GM23338 (cell line): ENCODE results near the gene EFCC1. TPM values are rescaled to one million over a fixed set of nuclear protein-coding genes. Genes with fewer than 3 reads are reported as not detected.
"Not testable (repeated sequence)": the region's sequence is repeated elsewhere in the genome, so short reads cannot be mapped to it uniquely, and the experiment has no call there.

Source experiments
- ATAC-seq: fragments of 200-7000 bp; cut with Tn5 transposase; 3 replicates; pipeline ENCODE4 v1.9.1; 2020
- DNase-seq: peaks from one replicate; pipeline ENCODE4 v3.0.0-alpha.2; 2015; ENCODE audit warnings: low spot score
- H2AFZ ChIP-seq: fragments of 200-600 bp; sonication (generic); 2 replicates; pipeline ENCODE4 v1.8.0; 2016; ENCODE audit warnings: antibody characterized with exemption, mild to moderate bottlenecking, moderate library complexity
- H3F3A ChIP-seq: fragments of 200-600 bp; sonication (generic); replicated peaks from 2 replicates; pipeline ENCODE4 v1.8.0; 2017; ENCODE audit warnings: antibody characterized with exemption, mixed run types, low read depth
- H3K27ac ChIP-seq: fragments of 200-600 bp; sonication (generic); 2 replicates; pipeline ENCODE4 v1.6.1; 2016; ENCODE audit warnings: low read depth
- H3K27me3 ChIP-seq: fragments of 200-600 bp; sonication (generic); 2 replicates; pipeline ENCODE4 v1.8.0; 2016; ENCODE audit warnings: mild to moderate bottlenecking, mixed run types, moderate library complexity; ENCODE audit not compliant: insufficient read depth
- H3K36me3 ChIP-seq: fragments of 200-600 bp; sonication (generic); 2 replicates; pipeline ENCODE4 v1.8.0; 2016; ENCODE audit warnings: mild to moderate bottlenecking; ENCODE audit not compliant: insufficient read depth
- H3K4me1 ChIP-seq: fragments of 200-600 bp; sonication (generic); 2 replicates; pipeline ENCODE4 v1.8.0; 2016; ENCODE audit warnings: mild to moderate bottlenecking, moderate library complexity; ENCODE audit not compliant: insufficient read depth
- H3K4me2 ChIP-seq: fragments of 200-600 bp; sonication (generic); 2 replicates; pipeline ENCODE4 v1.7.1; 2017; ENCODE audit warnings: mixed run types
- H3K4me3 ChIP-seq: fragments of 200-600 bp; sonication (generic); 2 replicates; pipeline ENCODE4 v1.6.1; 2016; ENCODE audit warnings: mixed run types
- H3K79me2 ChIP-seq: fragments of 200-600 bp; sonication (generic); replicated peaks from 2 replicates; pipeline ENCODE4 v1.8.0; 2017; ENCODE audit warnings: mild to moderate bottlenecking; ENCODE audit not compliant: insufficient read depth
- H3K9me2 ChIP-seq: fragments of 200-600 bp; sonication (generic); 2 replicates; pipeline ENCODE4 v1.8.0; 2017; ENCODE audit not compliant: insufficient read depth
- H4K20me1 ChIP-seq: fragments of 200-600 bp; sonication (generic); replicated peaks from 2 replicates; pipeline ENCODE4 v1.8.0; 2017; ENCODE audit warnings: mild to moderate bottlenecking; ENCODE audit not compliant: insufficient read depth
- H3K27ac Mint-ChIP-seq: 2 replicates; pipeline ENCODE4 v1.8.0; 2020; ENCODE audit warnings: inconsistent platforms, mild to moderate bottlenecking, moderate library complexity, mixed read lengths
- H3K27me3 Mint-ChIP-seq: 3 replicates; pipeline ENCODE4 v1.8.0; 2022; ENCODE audit warnings: low read depth, mild to moderate bottlenecking, moderate library complexity, mixed read lengths, inconsistent platforms; ENCODE audit not compliant: insufficient read depth, poor library complexity
- H3K36me3 Mint-ChIP-seq: 3 replicates; pipeline ENCODE4 v1.8.0; 2021; ENCODE audit warnings: low read depth, mild to moderate bottlenecking, inconsistent platforms, moderate library complexity, mixed read lengths
- H3K4me1 Mint-ChIP-seq: 3 replicates; pipeline ENCODE4 v1.8.0; 2020; ENCODE audit warnings: mild to moderate bottlenecking, inconsistent platforms, mixed read lengths
- H3K4me3 Mint-ChIP-seq: 3 replicates; pipeline ENCODE4 v1.8.0; 2021; ENCODE audit warnings: moderate library complexity, mild to moderate bottlenecking, inconsistent platforms, mixed read lengths
- H3K9me3 Mint-ChIP-seq: 3 replicates; pipeline ENCODE4 v1.8.0; 2020; ENCODE audit warnings: moderate library complexity, mild to moderate bottlenecking, inconsistent platforms, mixed read lengths
- EZH2 ChIP-seq: fragments of 200-600 bp; sonication (generic); IDR thresholded peaks from one replicate; pipeline ENCODE4 v1.8.0; 2017; ENCODE audit warnings: antibody characterized with exemption, mild to moderate bottlenecking, low read depth; ENCODE audit not compliant: unreplicated experiment
- EZH2phosphoT487 ChIP-seq: fragments of 200-600 bp; sonication (generic); IDR thresholded peaks from one replicate; pipeline ENCODE4 v1.8.1; 2018; ENCODE audit warnings: antibody characterized with exemption; ENCODE audit not compliant: unreplicated experiment
- POLR2AphosphoS5 ChIP-seq: IDR thresholded peaks from 2 replicates; pipeline ENCODE4 v1.6.1; 2016; ENCODE audit warnings: antibody characterized with exemption, low read depth
- ZNF331 ChIP-seq: fragments of 250-450 bp; sonication (Bioruptor Pico); IDR thresholded peaks from 2 replicates; pipeline ENCODE4 v1.5.0; 2020; ENCODE audit warnings: low read depth, mild to moderate bottlenecking, moderate library complexity
- polyA plus RNA-seq: library from polyadenylated mRNA; unstranded; fragments of >200 nt; fragmentation: Nextera tagmentation; extraction: Ambion mirVana; gene quantifications from 2 replicates; pipeline ENCODE4 v1.2.1, GENCODE V29; 2016
- total RNA-seq: library from RNA; depleted of rRNA; stranded (reverse); fragments of >200 nt; shearing (Covaris generic); gene quantifications from 2 replicates; pipeline ENCODE4 v1.2.3, GENCODE V29; 2014
- TF ChIP-seq, protein P1 (sequence below): fragments of 250-450 bp; sonication (Bioruptor Pico); IDR thresholded peaks from 2 replicates; pipeline ENCODE4 v1.5.0; 2020; ENCODE audit warnings: mild to moderate bottlenecking, moderate library complexity
- TF ChIP-seq, protein P2 (sequence below): IDR thresholded peaks from 2 replicates; pipeline ENCODE4 v1.6.1; 2016; ENCODE audit warnings: antibody characterized with exemption

EFCC1 gene
- total and polyA plus RNA-seq, 2 experiments from 2014 or later: not detected

DNA sequence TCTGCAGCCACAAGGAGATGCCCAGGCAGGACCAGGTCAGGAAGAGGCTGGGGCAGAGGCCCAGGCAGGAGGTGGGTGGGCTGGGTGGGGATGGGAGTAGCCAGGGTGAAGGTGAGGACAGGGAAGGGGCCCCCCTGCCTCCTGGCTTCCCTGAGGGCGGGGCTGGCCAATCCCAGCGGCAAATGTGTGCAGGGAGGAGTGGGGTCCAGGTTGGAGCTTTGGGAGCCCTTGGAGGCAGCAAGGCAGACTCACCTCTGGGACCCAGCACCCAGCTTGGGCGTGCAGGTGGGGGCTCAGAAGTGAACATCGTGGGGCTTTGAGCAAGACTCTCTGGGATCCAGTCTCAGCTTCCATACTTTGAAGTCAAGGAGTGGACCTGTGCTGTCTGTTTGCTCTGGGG lies 84.7 kb downstream of the EFCC1 start (continued):
- TF ChIP-seq EZH2phosphoT487 (no peak), EZH2 (no peak)
- TF ChIP-seq, protein P1, sequence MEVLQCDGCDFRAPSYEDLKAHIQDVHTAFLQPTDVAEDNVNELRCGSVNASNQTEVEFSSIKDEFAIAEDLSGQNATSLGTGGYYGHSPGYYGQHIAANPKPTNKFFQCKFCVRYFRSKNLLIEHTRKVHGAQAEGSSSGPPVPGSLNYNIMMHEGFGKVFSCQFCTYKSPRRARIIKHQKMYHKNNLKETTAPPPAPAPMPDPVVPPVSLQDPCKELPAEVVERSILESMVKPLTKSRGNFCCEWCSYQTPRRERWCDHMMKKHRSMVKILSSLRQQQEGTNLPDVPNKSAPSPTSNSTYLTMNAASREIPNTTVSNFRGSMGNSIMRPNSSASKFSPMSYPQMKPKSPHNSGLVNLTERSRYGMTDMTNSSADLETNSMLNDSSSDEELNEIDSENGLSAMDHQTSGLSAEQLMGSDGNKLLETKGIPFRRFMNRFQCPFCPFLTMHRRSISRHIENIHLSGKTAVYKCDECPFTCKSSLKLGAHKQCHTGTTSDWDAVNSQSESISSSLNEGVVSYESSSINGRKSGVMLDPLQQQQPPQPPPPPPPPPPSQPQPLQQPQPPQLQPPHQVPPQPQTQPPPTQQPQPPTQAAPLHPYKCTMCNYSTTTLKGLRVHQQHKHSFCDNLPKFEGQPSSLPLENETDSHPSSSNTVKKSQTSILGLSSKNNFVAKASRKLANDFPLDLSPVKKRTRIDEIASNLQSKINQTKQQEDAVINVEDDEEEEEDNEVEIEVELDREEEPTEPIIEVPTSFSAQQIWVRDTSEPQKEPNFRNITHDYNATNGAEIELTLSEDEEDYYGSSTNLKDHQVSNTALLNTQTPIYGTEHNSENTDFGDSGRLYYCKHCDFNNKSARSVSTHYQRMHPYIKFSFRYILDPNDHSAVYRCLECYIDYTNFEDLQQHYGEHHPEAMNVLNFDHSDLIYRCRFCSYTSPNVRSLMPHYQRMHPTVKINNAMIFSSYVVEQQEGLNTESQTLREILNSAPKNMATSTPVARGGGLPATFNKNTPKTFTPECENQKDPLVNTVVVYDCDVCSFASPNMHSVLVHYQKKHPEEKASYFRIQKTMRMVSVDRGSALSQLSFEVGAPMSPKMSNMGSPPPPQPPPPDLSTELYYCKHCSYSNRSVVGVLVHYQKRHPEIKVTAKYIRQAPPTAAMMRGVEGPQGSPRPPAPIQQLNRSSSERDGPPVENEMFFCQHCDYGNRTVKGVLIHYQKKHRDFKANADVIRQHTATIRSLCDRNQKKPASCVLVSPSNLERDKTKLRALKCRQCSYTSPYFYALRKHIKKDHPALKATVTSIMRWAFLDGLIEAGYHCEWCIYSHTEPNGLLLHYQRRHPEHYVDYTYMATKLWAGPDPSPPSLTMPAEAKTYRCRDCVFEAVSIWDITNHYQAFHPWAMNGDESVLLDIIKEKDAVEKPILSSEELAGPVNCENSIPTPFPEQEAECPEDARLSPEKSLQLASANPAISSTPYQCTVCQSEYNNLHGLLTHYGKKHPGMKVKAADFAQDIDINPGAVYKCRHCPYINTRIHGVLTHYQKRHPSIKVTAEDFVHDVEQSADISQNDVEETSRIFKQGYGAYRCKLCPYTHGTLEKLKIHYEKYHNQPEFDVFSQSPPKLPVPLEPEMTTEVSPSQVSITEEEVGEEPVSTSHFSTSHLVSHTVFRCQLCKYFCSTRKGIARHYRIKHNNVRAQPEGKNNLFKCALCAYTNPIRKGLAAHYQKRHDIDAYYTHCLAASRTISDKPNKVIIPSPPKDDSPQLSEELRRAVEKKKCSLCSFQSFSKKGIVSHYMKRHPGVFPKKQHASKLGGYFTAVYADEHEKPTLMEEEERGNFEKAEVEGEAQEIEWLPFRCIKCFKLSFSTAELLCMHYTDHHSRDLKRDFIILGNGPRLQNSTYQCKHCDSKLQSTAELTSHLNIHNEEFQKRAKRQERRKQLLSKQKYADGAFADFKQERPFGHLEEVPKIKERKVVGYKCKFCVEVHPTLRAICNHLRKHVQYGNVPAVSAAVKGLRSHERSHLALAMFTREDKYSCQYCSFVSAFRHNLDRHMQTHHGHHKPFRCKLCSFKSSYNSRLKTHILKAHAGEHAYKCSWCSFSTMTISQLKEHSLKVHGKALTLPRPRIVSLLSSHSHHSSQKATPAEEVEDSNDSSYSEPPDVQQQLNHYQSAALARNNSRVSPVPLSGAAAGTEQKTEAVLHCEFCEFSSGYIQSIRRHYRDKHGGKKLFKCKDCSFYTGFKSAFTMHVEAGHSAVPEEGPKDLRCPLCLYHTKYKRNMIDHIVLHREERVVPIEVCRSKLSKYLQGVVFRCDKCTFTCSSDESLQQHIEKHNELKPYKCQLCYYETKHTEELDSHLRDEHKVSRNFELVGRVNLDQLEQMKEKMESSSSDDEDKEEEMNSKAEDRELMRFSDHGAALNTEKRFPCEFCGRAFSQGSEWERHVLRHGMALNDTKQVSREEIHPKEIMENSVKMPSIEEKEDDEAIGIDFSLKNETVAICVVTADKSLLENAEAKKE (CRISPR knock-in tag): no peak
- TF ChIP-seq, protein P2, sequence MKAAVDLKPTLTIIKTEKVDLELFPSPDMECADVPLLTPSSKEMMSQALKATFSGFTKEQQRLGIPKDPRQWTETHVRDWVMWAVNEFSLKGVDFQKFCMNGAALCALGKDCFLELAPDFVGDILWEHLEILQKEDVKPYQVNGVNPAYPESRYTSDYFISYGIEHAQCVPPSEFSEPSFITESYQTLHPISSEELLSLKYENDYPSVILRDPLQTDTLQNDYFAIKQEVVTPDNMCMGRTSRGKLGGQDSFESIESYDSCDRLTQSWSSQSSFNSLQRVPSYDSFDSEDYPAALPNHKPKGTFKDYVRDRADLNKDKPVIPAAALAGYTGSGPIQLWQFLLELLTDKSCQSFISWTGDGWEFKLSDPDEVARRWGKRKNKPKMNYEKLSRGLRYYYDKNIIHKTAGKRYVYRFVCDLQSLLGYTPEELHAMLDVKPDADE: no peak

DNA sequence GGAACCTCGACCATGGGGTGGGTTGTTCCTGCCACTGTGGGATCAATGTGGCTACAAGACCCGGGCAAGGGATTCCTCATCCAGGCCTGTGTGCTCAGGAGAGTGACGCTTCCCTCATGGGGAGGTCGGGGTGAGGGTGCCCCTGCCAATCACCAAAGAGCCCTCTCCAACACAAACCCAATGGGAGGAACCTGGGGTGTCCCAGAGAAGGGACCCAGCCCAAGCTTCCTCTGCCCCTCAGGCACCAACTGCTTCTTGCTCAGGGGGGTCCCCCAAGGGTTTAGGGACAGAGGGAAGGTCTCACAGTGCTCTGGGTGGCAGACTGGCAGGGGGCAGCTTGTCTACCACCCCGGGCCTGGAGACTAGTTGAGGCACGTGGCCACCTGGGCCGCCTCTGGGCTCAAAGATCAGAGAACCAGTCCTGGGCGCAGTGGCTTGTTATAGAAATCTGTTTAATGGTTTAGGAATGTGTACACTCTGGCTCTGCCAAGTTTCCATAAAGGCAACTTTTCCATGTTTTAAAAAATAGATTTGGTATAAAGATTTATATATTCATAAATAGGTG lies 86.1 kb downstream of the EFCC1 start:
- no peak overlapping the region for H2AFZ ChIP-seq
- no peaks in the 10 kb centered on the region for H3K9me3 Mint-ChIP-seq

DNA sequence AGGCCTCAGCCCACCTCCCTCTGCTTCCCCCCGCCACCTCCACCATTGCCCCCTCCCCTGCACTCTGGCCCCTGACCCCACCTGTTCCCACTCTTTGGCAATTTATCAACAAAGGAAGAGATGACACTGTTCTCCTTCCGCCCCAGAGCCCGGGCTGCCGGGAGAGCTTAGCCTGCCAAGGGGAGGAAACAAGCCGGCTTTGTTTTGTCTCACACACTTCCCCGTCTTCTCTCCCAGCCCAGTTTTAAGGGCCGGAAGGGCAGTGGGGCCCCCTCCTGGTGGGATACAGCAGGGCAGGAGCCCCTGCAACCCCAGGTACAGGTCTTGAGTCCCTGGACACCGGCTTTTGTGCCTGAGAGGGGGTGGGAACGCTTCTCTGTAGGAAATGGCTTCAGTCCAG lies 86.8 kb downstream of the EFCC1 start:
- not testable (repeated sequence) for H3K4me1 Mint-ChIP-seq, H3K36me3 ChIP-seq, H3K9me3 Mint-ChIP-seq, H3K4me3 ChIP-seq, H3K27ac Mint-ChIP-seq, H2AFZ ChIP-seq, H3K4me3 Mint-ChIP-seq, H3F3A ChIP-seq, H3K79me2 ChIP-seq, H3K27ac ChIP-seq, H3K27me3 Mint-ChIP-seq, H3K36me3 Mint-ChIP-seq, H3K27me3 ChIP-seq, H4K20me1 ChIP-seq, H3K4me1 ChIP-seq, H3K9me2 ChIP-seq, H3K4me2 ChIP-seq
- DNase-seq (peak; percentile 45), ATAC-seq (peak; percentile 96)

More for the DNA sequence above, 86.1 kb downstream of the EFCC1 start:
- ATAC-seq (no peak), DNase-seq (no peak)
- H3K4me3 ChIP-seq: no peak overlapping the region
- TF ChIP-seq ZNF331 (CRISPR knock-in tag): no peak
- no peak for TF ChIP-seq EZH2phosphoT487
- no peak for TF ChIP-seq POLR2AphosphoS5
- H3K27me3 Mint-ChIP-seq: peaks cover 4% of the 10 kb centered on the region
- H3F3A ChIP-seq: no peaks in the 10 kb centered on the region
- H3K9me2 ChIP-seq: no peaks in the 10 kb centered on the region
- no peaks in the 10 kb centered on the region for H3K4me1 Mint-ChIP-seq
- H3K4me2 ChIP-seq: no peak overlapping the region
- peaks cover 3% of the 10 kb centered on the region; the same call in 1 of the 2 replicates for H3K36me3 ChIP-seq
- H3K27me3 ChIP-seq: no peaks in the 10 kb centered on the region
- no peak overlapping the region for H3K27ac Mint-ChIP-seq
- H3K79me2 ChIP-seq: no peaks in the 10 kb centered on the region
- no peaks in the 10 kb centered on the region for H3K4me1 ChIP-seq
- no peak overlapping the region for H3K4me3 Mint-ChIP-seq
- H3K27ac ChIP-seq: no peak overlapping the region
- H3K36me3 Mint-ChIP-seq: peaks cover 2% of the 10 kb centered on the region; the same call in 1 of the 3 replicates
- H4K20me1 ChIP-seq: no peaks in the 10 kb centered on the region

DNA sequence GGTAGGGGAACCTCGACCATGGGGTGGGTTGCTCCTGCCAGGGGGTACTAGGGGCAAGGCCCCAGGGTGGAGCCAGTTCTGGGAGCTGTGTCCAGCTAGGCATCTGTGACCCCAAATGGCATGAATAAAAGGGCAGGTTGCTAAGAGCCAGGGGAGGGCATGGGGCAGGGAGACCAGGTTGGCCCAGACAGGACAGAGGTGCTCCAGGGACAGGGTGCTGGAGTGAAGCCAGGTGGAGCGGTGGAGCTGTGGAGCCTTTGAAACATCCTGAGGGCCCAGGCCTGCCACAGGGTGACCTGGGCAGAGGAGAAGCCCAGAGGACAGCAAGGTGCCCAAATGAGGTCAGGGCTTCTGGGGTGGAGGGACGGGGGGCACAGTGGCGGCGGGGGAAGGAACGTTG lies 87.2 kb downstream of the EFCC1 start:
- not testable (repeated sequence) for H3K4me1 ChIP-seq, H3K79me2 ChIP-seq, H3K4me3 ChIP-seq, H4K20me1 ChIP-seq, H3K4me1 Mint-ChIP-seq, H3F3A ChIP-seq, DNase-seq, H3K27ac ChIP-seq, H3K4me3 Mint-ChIP-seq, H3K4me2 ChIP-seq, H3K27me3 Mint-ChIP-seq, H3K36me3 ChIP-seq, H3K9me3 Mint-ChIP-seq, H3K36me3 Mint-ChIP-seq, H3K27me3 ChIP-seq, H2AFZ ChIP-seq, H3K9me2 ChIP-seq, H3K27ac Mint-ChIP-seq
- peak; percentile 20 for ATAC-seq
